Stimulated activated CD4-positive, alpha-beta T cell treated with anti-CD3 and anti-CD28 coated beads, Interleukin-4, amount 100 ng/mL, for 48 hours (primary cell): ENCODE data around the gene HTR2A.
A peak's percentile ranks its signal among the peaks of the same experiment; 100 is the strongest.

Experiments used
- DNase-seq, 2 donors: peaks; one replicate each; pipeline ENCODE4 v3.0.0-alpha.2; 2020; ENCODE audit warnings: low read depth in 2 of 2

HTR2A gene

GRCh38 chr13:46868091-46868490, 28.8 kb downstream of the HTR2A start:
- no peak for DNase-seq

- DNase-seq = no peak
Observed at GRCh38 chr13:46866150-46866549, 30.7 kb downstream of the HTR2A start.

- no peak for DNase-seq
Observed at GRCh38 chr13:46864941-46865340, 31.9 kb downstream of the HTR2A start.

- no peak for DNase-seq
Observed at GRCh38 chr13:46861959-46862358, 34.9 kb downstream of the HTR2A start.

GRCh38 chr13:46860722-46861121, 36.1 kb downstream of the HTR2A start:
- DNase-seq = no peak

- no peak for DNase-seq
Observed at GRCh38 chr13:46858776-46859175, 38.1 kb downstream of the HTR2A start.

- no peak for DNase-seq
Observed at GRCh38 chr13:46858163-46858562, 38.7 kb downstream of the HTR2A start.

- DNase-seq = no peak
Observed at GRCh38 chr13:46855664-46856063, 41.2 kb downstream of the HTR2A start.

- DNase-seq = no peak
Observed at GRCh38 chr13:46855166-46855565, 41.7 kb downstream of the HTR2A start.

- DNase-seq = no peak
Observed at GRCh38 chr13:46852168-46852567, 44.7 kb downstream of the HTR2A start.

GRCh38 chr13:46850214-46850613, 46.6 kb downstream of the HTR2A start:
- DNase-seq = no peak

- no peak for DNase-seq
Observed at GRCh38 chr13:46846726-46847125, 50.1 kb downstream of the HTR2A start.

GRCh38 chr13:46845146-46845545, 51.7 kb downstream of the HTR2A start:
- DNase-seq = no peak

GRCh38 chr13:46844431-46844830, 52.4 kb downstream of the HTR2A start:
- DNase-seq = no peak

GRCh38 chr13:46839399-46839798, 57.5 kb downstream of the HTR2A start:
- no peak for DNase-seq

- DNase-seq = no peak
Observed at GRCh38 chr13:46834657-46835056, 62.2 kb downstream of the HTR2A start.

GRCh38 chr13:46831588-46832194, 65.2 kb downstream of the HTR2A start:
- peak; percentile 4 to 23 for DNase-seq

GRCh38 chr13:46830405-46831005, 66.3 kb downstream of the HTR2A start:
- DNase-seq = no peak

- DNase-seq = no peak
Observed at GRCh38 chr13:46822551-46822950, 74.3 kb downstream of the HTR2A start.

- no peak for DNase-seq
Observed at GRCh38 chr13:46817838-46818476, 78.9 kb downstream of the HTR2A start.

GRCh38 chr13:46817095-46817494, 79.8 kb downstream of the HTR2A start:
- no peak for DNase-seq

GRCh38 chr13:46816371-46816770, 80.5 kb downstream of the HTR2A start:
- no peak for DNase-seq

GRCh38 chr13:46812301-46812797, 84.5 kb downstream of the HTR2A start:
- DNase-seq = no peak
